Activated CD4-positive, alpha-beta T cell treated with anti-CD3 and anti-CD28 coated beads for 24 hours (primary cell): Measurements from ENCODE around the gene FGFR3.

Experiments
- DNase-seq, 2 donors: peaks; one replicate each; pipeline ENCODE4 v3.0.0-alpha.2; 2020; ENCODE audit warnings: low read depth in 2 of 2

Gene FGFR3

DNA sequence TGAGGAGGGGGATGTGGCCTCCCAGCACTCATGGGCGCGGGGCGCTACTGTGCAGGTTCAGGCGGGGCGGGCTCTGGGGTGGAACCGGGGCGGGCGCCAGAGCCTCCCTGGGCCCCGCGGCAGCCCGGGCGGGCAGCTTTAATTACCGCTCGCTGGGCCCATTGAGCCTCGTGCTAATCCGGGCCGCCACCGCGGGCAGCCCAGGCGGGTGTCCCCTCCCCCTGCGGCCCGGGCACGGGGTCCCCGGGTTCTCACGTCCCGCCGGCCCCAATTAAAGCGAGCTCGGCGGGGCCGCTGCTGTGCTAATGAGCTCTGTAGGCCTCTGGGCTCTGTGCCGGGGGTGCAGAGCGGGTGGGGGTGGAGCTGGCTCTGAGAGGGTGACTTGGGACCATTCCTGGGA lies 22.8 kb upstream of the FGFR3 start:
- DNase-seq = no peak

- DNase-seq = no peak
These were observed 22.3 kb upstream of the FGFR3 start for GRCh38 chr4:1770791-1771231.

DNA sequence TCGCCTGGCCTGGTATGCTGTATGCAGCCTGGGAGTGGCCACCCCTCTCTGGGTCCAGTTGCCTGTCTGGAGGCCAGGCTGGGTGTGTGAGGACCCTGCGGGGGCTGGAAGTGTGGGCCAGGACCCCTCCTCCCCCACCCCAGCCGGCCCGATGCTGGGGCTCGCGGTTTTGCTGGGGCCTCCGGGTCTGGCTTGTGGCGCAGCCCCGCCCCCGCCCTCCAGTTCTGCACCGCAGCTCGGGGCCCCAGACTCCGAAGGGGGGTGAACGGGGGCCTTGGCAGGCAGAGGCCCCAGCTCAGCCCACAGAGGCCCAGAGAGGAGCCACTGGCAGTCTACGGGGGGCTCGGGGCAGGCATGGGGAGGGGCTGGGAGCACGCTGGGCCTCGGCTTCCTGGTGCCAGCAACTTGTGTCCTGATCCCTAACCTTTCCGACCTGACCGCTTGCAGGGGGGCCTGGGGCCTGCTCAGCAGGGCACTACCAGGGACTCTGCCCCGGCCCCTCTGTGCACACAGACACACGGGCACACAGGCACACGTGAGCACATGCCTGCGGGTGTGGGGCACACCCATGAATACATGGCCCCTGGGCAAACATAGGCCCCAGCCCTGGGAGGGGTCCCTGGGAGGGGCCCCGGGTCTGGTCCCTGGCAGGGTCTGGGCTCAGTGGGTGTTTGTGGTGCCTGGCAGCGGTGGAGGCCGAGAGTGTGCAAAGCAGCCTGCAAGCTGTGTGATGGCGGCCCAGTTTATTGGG lies 21.4 kb upstream of the FGFR3 start:
- DNase-seq = no peak

DNA sequence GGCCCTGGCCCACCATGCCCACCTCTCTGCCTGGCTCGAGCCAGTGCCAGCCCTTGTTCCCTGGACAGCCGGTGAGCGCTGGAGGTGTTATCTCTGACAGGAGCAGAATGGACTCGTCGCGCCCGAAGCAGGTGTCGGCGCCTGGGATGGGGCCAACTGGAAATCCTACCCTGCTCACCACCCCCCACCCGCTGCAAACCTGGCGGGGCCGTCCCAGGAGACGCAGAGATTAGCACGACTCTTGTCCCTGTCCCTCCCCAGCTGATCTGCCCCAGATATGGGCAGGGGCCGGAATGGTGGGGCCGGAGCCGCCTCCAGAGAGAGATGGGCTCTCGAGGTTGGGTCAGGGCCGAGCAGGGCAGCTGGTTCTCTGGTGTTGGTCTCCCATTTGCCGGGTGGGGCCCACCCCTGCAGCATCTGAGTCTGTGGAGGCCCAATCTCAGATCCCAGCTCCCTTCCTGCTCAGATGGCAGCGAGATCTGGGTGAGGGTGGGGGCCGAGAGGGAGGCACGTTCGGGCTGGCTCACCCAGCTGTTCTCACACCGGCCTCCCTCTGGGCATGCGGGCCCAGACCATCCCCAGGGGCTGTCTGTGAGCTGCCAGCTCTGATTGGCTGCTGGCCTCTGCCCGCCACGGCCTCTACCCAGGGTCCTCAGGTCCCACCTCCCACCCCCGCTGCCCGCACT lies 20.1 kb upstream of the FGFR3 start:
- no peak for DNase-seq

GRCh38 chr4:1773754-1774153 lies 19.3 kb upstream of the FGFR3 start:
- no peak for DNase-seq

DNA sequence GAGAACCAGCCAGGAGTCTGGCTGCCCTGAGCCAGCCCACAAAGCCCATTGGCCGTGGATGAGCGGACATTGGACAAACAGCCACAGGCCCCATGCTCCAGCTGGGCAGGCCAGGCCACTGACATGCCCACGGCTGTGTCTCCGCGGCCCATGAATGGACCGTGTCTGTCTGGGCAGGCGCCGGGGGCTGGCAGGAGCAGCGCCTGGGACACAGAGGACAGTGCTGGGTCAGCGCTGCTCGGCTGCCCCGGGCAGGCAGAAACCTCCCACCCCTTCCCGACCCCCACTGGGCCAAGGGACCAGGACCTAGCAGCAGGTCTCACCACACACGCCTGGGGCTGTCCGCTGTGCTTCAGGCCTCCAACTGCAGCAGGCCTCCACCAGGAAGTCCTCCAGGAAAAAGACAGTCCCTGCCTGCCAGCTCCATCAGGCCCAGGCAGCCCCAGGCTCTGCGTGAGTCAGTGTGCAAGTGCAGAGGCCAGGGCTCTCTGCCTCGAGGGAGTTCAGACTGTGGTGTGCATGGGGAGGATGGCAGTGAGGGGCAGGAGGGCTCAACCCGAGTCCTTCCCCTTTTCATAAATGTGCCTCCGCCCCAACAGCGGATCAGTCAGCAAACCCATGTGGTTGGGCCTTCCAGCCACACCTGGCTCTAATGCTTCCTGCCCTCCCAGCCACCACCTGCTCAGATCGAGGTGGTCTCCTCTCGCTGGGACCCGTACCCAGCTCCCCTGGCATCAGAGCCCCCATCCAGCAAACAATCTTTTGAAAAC lies 17.2 kb upstream of the FGFR3 start:
- DNase-seq = no peak

DNA sequence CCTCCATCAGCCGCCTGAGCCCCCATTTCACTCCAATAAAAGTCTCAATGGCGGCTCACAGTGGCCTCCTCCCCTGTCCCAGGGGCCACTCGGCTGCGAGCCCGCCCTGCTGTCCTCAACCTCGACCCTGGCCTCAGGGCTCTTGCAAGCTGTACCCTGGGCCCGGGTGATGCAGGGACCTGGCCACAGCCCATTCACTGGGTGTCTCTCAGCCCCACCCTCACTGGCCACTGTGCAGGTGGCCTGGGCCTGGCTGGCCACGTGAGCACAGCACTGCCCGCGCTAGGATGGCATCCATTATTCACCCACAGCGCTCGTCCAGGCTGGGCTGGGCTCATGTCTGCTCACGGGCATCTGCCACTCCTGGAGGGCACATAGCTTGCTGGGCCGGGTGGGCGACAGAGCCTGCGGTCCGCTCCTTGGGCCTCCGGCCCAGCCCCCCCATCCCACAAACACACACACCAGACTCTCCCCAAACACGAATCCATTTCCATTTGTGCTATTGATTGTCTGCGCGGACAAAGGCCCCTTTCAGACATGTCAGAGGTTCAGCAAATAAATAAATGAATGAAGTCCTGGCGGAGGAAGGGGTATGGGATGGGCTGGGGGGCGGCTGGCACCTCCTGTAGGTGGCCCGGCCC lies 16.5 kb upstream of the FGFR3 start:
- no peak for DNase-seq

DNA sequence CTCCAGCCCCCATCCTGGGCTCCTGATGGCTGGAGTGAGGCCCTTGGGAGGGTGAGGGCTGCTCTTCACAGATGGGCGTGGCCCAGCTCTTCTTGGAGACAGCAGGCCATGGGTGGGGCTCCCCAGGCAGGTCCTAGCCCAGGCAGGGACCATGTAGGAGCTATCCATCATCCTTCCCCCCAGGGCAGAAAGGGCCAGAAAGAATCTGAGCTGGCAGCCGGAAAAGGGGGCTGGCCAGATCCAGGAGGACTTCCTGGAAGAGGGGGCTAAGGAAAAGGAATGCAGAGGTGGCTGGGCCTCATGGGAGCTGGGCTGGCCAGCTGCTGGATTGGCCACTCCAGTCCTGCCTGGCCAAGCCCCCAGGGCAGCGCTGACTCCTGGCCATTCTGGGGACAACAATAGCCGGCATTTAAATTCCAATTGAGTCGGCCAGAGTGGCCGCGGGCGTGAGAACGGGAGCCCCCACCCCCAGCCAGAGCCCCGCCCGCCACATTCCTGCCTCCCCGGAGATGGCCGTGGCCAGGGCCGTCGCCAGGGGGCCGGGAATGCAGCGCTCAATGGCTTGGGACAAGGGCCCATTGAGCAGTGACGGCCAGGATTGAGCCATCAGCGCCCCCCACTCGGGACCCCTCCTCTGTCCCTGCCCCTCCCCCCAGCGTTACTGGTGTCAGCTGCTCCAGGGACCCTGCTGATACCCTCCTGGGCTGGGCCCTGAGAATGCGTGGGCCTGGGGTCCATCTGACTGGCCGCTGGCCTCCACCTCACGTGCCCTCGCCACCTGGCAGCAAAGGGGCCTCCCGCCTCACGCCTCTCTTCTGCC lies 15.1 kb upstream of the FGFR3 start:
- no peak for DNase-seq

DNA sequence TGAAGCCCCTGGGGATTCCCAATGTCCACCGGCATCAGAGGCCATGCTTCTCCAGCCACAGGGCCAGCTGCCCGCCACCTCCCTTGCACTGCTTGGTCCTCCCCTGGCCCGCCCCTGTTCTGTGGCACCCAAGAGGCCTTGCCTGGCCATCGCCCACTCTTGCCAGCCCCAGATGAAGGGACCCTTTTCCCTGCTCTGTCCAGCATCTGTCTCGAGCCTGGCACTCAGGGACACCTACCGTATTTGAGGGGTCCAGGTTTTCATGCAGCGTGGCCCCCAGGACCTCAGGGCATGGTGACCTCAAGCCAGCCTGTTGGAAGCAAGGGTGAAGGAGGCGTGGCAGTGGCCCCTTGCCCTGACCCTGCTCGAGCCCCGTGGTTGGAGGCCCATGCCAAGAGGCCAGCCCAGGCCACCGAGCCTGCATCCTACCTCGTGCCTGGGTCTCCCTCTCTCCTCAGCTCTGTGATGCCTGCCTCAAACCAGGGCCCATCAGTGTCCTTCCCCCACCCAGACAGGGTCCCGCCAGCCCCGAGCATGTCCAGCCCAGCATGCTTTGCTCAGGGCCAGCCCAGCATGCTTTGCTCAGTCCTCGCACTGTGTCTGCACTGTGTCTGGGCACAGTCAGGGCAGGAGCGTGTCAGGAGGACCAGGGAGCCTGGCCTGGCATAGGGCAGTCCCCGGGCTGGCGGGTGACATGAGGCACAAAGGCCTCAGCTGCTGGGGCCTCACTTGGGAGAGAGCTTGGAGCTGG lies 14.3 kb upstream of the FGFR3 start:
- DNase-seq = no peak

- no peak for DNase-seq
These were observed 13.3 kb upstream of the FGFR3 start for GRCh38 chr4:1779588-1780382.

GRCh38 chr4:1780435-1780834 lies 12.7 kb upstream of the FGFR3 start:
- DNase-seq = no peak

GRCh38 chr4:1783015-1783414 lies 10.1 kb upstream of the FGFR3 start:
- DNase-seq = no peak

GRCh38 chr4:1783970-1784369 lies 9.1 kb upstream of the FGFR3 start:
- no peak for DNase-seq

- no peak for DNase-seq
These were observed 8.7 kb upstream of the FGFR3 start for GRCh38 chr4:1784395-1784788.

GRCh38 chr4:1784789-1785591 lies 8.1 kb upstream of the FGFR3 start:
- DNase-seq = no peak

DNA sequence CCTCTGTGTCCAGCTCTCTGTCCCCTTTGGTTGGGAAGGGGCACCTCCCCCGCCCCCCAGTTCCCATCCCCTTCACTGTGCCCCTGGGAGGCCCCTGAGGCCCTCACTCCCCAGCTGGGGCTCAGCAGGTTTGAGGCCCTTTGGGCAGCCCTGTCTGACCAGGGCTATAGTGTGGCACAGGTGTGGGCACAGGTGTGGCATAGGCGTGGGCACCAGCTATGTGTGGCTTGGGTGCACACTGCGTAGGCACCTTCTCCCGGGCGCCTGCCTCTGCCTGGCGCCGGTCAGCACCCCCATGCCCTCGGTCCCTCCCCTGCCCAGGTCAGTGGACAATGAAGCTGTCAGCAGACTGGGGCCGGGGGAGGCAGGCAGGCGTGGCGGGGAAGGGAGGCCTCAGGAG lies 7.5 kb upstream of the FGFR3 start:
- no peak for DNase-seq

DNA sequence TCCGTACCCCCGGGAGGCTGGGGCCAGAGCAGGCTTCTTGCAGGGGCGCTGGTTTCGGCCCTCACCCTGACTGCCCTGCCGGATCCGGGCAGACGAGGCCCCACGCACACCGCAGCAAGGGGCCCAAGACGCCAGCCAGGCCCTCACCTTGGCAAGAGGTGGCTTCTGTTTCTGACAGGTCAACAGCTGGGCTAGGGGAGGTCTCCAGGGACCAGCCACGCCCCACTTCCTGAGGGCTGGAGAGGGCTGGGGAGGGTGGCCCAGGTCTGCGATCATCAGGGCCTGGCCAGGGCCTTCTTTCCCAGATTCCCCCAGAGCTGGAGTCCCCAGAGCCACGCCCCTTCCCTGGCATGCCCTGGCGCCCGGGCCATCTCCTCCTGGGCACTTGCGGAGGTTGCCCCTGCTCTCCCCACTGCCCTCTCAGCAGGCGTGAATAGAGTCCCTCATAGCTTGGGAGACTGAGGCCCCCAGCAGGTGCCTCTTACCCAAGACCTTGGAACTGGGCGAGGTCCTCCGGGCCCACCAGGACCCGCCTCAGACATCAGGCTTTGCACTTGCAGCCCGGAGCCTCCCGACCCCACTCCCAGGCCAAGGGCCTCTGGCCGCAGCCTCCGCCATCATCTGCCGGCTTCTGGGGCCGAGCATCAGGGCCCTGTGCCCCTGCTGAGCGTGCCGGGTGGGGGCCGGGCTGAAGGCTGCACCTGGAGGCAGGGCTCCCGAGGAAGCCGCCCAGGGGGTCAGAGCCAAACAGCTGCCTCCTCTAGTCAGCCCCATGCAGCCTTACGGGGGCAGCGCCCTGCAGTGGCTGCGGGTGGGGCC lies 6.3 kb upstream of the FGFR3 start:
- no peak for DNase-seq

GRCh38 chr4:1787411-1788077 lies 5.5 kb upstream of the FGFR3 start:
- DNase-seq = no peak
